ENCODE measurements around the gene RFWD3.

DNA sequence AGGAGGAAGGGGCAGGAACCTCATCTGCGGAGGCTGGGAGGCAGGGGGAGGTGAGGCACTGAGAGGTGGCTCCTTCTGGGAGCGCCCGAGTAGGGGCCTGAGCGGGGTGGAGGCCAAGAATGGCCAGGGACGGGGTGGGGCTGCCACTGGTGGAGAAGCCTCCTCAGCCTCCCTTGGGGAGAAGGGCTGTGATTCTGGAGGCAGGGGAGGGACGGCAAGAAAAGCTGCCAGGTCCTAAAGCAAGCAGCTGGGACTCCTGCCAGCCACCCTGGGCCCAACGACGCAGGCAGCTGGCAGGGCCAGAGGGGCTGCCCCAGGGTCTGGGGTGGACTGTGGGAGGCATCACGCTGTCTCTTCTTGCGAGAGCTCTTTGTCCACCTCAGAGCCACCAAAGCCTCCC lies 46.6 kb upstream of the RFWD3 start:
- TF ChIP-seq, protein P1, sequence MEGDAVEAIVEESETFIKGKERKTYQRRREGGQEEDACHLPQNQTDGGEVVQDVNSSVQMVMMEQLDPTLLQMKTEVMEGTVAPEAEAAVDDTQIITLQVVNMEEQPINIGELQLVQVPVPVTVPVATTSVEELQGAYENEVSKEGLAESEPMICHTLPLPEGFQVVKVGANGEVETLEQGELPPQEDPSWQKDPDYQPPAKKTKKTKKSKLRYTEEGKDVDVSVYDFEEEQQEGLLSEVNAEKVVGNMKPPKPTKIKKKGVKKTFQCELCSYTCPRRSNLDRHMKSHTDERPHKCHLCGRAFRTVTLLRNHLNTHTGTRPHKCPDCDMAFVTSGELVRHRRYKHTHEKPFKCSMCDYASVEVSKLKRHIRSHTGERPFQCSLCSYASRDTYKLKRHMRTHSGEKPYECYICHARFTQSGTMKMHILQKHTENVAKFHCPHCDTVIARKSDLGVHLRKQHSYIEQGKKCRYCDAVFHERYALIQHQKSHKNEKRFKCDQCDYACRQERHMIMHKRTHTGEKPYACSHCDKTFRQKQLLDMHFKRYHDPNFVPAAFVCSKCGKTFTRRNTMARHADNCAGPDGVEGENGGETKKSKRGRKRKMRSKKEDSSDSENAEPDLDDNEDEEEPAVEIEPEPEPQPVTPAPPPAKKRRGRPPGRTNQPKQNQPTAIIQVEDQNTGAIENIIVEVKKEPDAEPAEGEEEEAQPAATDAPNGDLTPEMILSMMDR (IDR thresholded peaks at IDR 0.05) = no peak
- no peak for TF ChIP-seq POLR2A (IDR thresholded peaks at IDR 0.05)

All from thyroid gland (tissue), 4 donors.